Measurements from ENCODE around the gene CEP250. TPM values are rescaled to one million over a fixed set of nuclear protein-coding genes. Genes with fewer than 3 reads are reported as not detected.

Gene CEP250
- total and polyA plus RNA-seq, 2 donors: 12.5 to 17.6 TPM

- Histone ChIP-seq H3K4me1 (ENCODE audit: control insufficient read depth in 2 of 2, insufficient read depth in 2 of 2, low read length in 2 of 2) (no peaks in the 10 kb centered on the region), H3K27me3 (ENCODE audit: control insufficient read depth in 2 of 2, insufficient read depth in 1 of 2, low read length in 1 of 2) (no peaks in the 10 kb centered on the region), H3K36me3 (ENCODE audit: control insufficient read depth in 2 of 2, insufficient read depth in 2 of 2, low read length in 1 of 2) (no peaks in the 10 kb centered on the region), H3K9me3 (ENCODE audit: control insufficient read depth in 2 of 2, insufficient read depth in 1 of 2, low read length in 1 of 2) (no peaks in the 10 kb centered on the region), H3K4me3 (ENCODE audit: low read length in 2 of 2) (no peak overlapping the region), H3K27ac (ENCODE audit: low read depth in 1 of 2, low read length in 1 of 2) (no peak overlapping the region)
- 98% methylated on average over 7 of the region's 7 CpGs for WGBS
- no peak for DNase-seq (ENCODE audit: low read depth in 6 of 9, low spot score in 9 of 9)
Measured at GRCh38 chr20:35564905-35565304, 109.5 kb downstream of the CEP250 start.

GRCh38 chr20:35568645-35569044 lies 113.2 kb downstream of the CEP250 start:
- Histone ChIP-seq H3K4me3 (ENCODE audit: low read length in 2 of 2) (no peak overlapping the region), H3K27ac (ENCODE audit: low read depth in 1 of 2, low read length in 1 of 2) (no peak overlapping the region), H3K4me1 (ENCODE audit: control insufficient read depth in 2 of 2, insufficient read depth in 2 of 2, low read length in 2 of 2) (no peaks in the 10 kb centered on the region), H3K9me3 (ENCODE audit: control insufficient read depth in 2 of 2, insufficient read depth in 1 of 2, low read length in 1 of 2) (peaks cover 1 to 9% of the 10 kb centered on the region in 2 donors), H3K36me3 (ENCODE audit: control insufficient read depth in 2 of 2, insufficient read depth in 2 of 2, low read length in 1 of 2) (no peaks in the 10 kb centered on the region), H3K27me3 (ENCODE audit: control insufficient read depth in 2 of 2, insufficient read depth in 1 of 2, low read length in 1 of 2) (no peaks in the 10 kb centered on the region)
- 19% methylated on average over 2 of the region's 2 CpGs for WGBS
- DNase-seq (ENCODE audit: low read depth in 6 of 9, low spot score in 9 of 9): no peak

Other genes starting within 250 kb of the CEP250 start
- 0.05 TPM for gene MMP24, start 228.9 kb upstream of the CEP250 start, total RNA-seq
- 0.11 TPM for gene MMP24, start 228.9 kb upstream of the CEP250 start, polyA plus RNA-seq
- 14.3 TPM for gene MMP24OS, start 177.5 kb upstream of the CEP250 start, total RNA-seq
- gene MMP24OS, start 177.5 kb upstream of the CEP250 start, polyA plus RNA-seq: 32.0 TPM
- gene EIF6, start 170.8 kb upstream of the CEP250 start, total RNA-seq: 115 TPM
- gene EIF6, start 170.8 kb upstream of the CEP250 start, polyA plus RNA-seq: 88.6 TPM
- gene FAM83C, start 163.2 kb upstream of the CEP250 start, total RNA-seq: under 0.01 TPM
- gene FAM83C, start 163.2 kb upstream of the CEP250 start, polyA plus RNA-seq: 0.14 TPM
- 29.0 TPM for gene UQCC1, start 43.6 kb upstream of the CEP250 start, total RNA-seq
- 31.3 TPM for gene UQCC1, start 43.6 kb upstream of the CEP250 start, polyA plus RNA-seq
- 0.24 TPM for gene GDF5, start 17.4 kb upstream of the CEP250 start, total RNA-seq
- gene GDF5, start 17.4 kb upstream of the CEP250 start, polyA plus RNA-seq: 0.32 TPM
- gene C20orf173, start 74.1 kb downstream of the CEP250 start, total RNA-seq: not detected
- gene C20orf173, start 74.1 kb downstream of the CEP250 start, polyA plus RNA-seq: not detected
- 157 TPM for gene ERGIC3, start 86.5 kb downstream of the CEP250 start, total RNA-seq
- 181 TPM for gene ERGIC3, start 86.5 kb downstream of the CEP250 start, polyA plus RNA-seq
- 0.85 TPM for gene SPAG4, start 160.2 kb downstream of the CEP250 start, total RNA-seq
- gene SPAG4, start 160.2 kb downstream of the CEP250 start, polyA plus RNA-seq: 4.4 TPM
- 43.6 TPM for gene CPNE1, start 209.3 kb downstream of the CEP250 start, total RNA-seq
- gene CPNE1, start 209.3 kb downstream of the CEP250 start, polyA plus RNA-seq: 238 TPM
- gene RBM12, start 209.3 kb downstream of the CEP250 start, total RNA-seq: 52.3 TPM
- gene RBM12, start 209.3 kb downstream of the CEP250 start, polyA plus RNA-seq: 24.8 TPM
- 13.2 TPM for gene NFS1, start 243.8 kb downstream of the CEP250 start, total RNA-seq
- 25.5 TPM for gene NFS1, start 243.8 kb downstream of the CEP250 start, polyA plus RNA-seq
- 213 TPM for gene ROMO1, start 243.8 kb downstream of the CEP250 start, total RNA-seq
- 296 TPM for gene ROMO1, start 243.8 kb downstream of the CEP250 start, polyA plus RNA-seq

Data from thymus (tissue), 11 donors.